NOMO-1 (cell line): ENCODE data around the gene TLE3.

Experiments used
- DNase-seq, 2 experiments: peaks; one replicate each; lab custom pipeline; 2025; ENCODE audit not compliant: unreplicated experiment in 2 of 2; lab: John Stamatoyannopoulos, UW

Gene TLE3

DNA sequence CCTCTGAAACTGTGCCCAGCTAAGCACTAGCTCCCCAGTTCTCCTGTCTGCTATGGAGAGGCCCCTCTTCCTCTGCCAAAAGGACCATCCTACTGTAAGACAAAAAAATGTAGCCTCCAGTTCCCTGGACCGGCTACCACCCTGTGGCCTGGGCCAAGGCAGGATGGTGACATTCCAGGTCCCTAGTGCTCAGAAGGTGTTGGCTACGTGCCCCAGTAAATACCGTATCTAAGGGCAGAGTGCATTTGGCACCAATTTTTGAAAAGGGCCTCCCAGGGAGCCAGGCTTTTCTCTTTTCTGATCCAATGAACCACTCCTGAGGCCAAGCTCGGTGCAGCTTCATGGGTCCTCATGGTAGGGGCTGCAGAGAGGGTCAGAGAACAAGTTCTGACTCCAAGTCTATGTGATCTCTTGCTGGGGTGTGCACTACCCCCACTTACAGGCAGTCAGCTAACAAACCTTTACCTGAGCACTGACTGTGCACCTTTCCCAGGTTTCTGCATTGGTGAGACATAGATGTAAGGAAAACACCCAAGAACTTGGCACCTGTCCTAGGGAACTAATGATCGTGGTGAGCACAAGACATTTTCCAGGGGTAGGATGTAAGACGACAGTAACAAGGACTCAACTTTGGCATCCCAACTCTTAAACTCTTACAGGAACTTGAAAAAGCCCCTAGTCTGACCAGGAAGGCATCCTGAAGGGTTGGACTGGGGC is 32.6 kb downstream of the TLE3 start:
- DNase-seq: no peak

DNA sequence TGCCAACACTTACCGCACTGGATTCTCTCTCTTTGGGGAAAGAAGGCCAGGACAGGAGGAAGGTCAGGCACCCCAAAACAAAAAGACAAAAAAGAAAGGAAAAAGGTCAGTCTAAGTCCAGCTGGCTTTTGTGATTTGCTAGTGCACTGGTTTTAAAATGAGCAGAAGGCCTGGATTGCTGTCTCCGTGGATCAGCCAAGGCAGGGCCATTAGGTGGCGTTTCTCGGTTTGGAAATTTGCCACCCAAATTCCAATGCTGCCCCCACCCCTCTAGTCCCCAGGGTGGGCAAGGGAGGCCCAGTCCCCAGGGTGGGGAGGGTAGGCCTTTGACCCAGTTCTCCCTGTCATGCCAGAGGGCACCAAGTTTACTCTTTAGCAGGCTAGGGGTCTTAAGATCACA is 33.3 kb downstream of the TLE3 start:
- no peak for DNase-seq

DNA sequence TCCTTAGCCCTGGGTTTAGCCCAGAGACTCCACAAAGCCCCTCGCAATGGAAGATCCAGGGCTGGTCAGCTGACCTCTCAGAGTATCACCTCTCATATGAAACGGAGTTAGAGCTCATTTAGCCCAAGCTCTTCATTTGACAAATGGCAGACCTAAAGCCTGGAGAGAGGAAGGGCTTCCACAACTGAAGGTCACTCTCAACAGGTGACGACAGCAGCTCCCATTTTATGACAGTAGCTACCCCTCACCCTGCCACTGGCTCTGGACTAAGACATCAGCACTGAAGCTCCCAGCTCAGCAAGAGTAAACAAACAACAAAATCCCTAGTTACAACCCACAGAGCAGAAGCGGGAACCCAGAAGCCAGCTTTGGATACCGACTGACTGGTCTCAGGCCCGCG is 33.7 kb downstream of the TLE3 start:
- DNase-seq: no peak

DNA sequence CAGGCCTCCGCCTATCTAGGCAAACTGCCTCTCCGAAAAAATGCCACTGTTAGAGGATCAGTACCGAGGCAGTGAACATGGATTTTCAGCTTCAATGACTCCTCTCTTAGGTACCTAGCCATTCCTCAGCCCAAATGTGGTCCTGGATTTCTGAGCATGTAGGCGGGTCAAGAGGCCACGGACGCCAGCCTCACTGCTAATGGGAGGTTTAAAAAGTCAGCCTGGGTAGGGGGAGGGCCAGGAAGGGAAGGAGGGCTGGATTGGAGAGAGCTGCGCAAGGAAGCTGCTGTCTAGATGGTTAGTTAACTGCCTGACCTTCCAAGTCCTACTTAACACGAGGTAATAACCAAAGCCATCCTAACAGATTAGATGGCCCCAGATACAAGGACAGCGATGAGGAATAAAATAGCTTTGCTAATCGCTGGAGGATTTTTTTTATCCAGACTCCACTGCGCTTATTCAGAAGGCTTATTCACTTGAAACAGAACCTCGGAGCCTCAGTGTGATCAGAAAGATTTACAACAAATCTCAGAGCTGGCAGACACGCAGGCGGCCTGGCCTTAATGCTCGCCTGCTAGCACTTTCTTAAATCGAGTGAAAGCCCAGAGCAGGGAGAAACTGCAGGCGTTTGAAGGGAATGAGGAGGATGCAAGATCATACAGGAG is 34.3 kb downstream of the TLE3 start:
- DNase-seq: no peak

DNA sequence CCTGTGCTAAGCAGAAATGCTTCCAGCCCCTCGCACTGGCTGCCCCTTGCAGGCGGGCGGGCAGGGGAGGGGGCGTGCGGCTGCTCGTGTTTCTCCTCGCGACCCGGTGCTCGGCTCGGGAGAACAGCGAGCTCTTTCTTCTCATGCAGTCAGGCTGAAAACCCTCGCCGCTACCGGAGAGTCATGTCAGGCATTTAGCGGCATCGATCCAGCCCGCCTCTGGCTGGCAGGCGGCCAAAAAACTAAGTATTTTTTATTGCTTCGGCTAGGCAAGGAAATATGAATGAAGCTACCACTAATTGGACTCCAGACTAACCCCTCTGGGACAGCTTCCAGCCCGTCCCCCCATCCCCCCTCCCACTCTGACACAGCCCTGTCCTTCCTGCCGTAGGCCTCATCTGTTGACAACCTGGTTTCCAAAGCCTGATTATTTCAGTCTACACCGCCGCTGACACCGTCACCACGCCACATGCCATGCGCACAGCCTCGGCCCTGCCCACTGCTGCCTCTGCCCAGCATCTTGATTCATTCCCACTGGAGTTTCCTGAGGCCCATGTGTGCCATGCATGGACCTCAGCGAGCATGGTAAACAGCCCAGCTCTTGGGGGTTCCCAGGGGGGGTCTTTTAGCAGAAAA is 35.3 kb downstream of the TLE3 start:
- no peak for DNase-seq

DNA sequence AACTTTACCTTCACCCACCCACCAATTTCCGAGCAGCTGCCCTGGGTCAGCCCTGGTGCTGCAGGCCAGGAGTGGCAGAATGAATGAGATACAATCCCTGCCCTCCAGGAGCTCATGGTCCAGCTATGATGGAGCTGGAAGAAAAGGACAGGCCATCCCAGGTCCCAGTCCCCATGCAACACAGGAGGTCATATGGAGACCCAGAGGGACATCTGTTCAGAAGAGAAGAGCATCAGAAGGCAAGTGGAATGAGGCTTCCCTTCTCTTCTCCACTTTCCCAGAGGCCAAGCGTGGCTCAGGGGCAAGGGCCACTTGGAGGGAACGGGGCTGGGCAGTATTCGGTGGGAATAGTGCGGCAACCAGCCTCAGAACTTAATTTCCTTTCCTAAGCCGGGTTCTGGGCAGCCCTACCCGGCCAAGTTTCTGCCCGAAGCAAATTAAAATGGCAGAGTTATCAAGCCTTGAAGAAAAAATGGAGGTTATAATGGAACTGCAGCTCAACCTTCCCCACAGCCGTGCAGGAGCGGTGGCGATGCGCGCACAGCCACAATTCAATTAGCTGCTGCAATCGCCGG is 35.9 kb downstream of the TLE3 start:
- no peak for DNase-seq

DNA sequence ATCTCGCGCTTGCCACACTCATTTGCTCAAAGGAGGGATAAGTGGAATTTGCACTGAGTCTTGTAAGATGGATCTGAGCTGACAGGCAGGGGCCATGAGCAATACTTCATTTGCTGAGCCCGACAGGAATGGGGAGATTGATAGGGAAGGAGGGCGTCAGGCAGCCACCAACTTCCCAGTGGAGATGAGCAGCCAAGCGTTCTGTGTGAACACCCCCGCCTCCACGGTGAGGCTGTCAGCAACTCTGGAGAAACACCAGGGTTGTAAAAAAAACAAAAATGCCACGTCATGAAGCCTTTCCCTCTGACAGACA is 36.8 kb downstream of the TLE3 start:
- DNase-seq: no peak

DNA sequence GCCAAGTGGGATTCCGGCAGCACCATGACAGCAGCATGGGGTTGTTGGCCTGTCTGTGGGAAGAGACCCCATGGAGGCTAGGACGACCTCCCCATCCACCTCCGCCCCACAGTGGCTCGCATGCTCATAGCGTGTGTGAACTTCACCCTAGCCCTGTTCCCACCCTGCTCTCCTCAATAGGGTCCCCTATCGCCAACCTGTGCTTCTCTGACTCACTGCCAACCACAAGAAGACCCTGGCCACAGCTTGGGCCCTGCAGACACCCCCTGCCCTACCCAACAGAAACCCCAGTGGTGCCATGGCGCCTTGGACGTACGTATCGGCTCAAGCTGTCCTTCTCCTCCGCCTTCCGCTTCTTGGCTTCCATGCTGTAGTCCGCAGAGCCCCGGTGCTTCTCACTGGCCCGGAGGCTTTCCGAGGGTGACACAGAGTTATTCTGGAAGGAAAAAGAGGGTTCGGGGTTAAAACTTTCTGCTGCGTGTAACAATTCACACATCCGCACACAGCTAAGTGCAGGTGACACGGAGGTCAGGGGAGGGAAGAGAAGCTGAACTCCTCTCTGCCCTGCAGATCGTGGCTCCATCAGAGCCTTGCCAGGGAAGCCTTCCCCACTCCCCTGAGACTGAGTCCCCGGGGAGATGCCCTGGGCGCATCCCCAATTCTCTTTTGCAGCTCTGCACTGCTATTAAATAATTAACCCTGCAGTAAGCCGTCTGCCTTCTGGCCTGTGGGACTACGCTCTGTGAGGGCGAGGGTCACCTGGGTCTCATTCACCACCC is 37.3 kb downstream of the TLE3 start:
- no peak for DNase-seq

DNA sequence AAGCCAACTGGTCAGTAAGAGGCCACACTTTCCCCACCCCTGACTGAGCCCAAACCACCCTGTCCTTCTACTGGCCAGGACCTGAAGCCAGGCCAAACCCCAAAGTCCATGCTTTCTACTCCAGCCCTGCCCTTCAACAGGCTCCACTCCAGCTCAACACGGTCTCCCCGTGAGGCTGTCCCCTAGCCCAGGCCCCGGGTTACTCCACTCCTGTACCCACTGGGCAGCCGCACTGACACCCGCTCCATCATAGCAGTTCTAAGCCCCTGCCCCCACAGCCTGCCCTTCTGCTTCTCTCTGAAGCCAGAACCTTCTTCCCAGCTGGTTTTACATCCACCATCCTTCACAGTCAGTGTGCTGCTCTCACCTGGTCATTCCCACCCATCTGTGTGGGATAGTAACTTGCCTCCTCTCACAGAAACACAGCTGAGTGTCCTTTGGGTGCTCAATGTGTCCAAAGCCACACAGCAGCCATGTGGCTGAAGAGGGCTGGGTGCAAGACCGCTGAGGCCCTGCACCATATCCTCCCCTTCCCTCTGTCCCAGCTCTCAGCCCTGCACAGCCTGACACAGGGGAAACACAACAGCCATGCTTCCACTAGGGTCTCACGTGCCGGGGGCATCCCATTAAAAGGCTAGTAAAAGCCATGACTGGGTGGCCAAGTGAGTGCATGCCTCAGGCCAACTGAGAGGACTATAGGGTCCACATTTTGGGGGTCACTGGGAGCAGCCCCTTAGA is 38.1 kb downstream of the TLE3 start:
- no peak for DNase-seq

DNA sequence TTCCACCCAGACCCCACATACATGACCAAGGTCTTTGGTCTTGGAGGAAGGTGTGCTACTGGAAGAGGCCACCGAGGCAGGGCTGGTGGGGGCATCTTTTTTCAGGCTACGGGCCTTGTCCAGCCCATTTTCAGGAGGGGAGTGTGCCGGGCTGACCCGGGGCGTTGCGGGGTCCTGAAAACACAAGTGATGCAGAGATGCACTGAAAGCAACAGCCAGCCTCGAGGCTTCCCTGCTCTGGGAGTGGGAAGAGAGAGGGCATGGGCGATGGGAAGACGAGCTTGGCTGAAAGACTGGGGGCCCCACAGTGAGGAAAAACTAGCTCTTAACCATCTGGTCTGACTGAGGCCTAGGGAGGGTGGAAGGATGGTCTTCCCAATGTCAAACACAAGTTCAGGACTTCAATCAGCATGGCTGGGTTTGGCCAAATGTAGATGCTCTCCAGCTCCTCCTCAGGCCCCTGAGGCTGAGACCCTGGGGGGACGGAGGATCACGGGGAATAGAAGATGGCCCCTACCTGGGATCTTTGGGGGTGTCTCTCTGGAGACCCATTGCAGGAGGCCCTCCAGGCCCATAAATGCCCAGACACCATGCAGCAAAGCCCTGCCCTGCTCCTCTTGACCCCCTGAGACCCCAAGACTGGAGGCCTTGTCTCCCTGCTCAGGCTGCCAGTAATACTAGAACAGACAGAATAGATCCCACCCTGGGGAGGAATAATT is 38.9 kb downstream of the TLE3 start:
- DNase-seq: no peak

DNA sequence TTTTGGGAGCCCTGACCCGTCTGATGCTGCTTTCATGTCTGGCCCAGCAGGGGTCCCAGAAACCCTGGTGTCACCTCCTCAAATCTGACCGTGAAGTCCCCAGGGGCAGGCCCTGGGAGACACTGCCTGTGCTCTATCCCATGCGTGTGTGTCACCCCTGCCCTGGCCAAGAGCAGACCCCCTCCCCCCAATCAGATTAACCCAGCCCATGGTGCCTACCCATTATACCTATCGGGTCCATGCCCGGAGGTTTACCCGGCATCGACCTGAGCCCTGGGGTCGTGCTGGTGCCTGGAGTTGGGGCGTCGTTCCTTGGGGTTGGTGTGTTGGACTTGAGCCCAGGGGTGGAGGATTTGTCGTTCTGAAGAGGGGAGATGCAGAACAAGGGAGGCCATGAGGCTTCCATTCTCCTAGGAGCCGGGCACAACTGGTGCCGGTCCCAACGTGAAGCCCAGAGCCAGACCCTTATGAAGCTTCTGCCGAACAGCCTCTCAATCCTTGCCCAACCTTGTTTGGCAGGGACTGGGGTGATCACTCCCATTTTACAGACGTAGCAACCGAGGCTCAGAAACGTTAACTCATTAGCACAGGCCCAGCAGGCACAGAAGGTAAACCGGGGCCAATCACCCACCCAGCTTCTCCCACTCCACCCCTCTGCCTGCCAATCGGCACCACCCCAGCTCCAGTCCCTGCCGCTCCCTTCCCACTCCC is 39.6 kb downstream of the TLE3 start:
- DNase-seq: no peak

DNA sequence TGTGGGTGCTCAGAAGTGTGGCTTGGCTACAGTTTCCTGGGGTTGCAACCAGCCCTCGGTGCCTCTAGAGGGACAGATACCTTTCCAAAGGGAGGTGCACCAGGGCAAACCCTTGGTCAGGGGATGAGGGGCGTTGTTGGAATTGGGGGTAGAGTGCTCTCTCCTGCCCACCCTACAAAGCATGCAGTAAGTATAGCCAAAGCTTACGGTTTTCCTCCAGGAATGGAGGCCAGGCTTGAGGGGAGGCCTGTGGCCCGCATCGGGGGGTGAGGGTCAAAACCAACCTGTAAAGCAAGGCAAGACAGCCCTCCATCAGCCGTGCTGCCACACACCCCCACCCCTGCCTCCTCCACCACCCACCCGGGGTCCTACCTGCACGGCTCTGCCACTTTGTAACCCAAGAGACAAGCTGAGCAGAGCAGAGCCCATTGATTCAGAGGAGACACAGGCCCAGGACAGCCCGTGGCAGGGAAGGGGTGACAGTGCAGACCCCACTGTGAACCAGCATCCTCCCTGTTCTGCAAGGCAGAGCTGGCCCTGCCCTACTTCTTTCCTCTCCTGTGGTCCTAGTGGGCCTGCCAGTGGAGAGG is 41.5 kb downstream of the TLE3 start:
- no peak for DNase-seq

DNA sequence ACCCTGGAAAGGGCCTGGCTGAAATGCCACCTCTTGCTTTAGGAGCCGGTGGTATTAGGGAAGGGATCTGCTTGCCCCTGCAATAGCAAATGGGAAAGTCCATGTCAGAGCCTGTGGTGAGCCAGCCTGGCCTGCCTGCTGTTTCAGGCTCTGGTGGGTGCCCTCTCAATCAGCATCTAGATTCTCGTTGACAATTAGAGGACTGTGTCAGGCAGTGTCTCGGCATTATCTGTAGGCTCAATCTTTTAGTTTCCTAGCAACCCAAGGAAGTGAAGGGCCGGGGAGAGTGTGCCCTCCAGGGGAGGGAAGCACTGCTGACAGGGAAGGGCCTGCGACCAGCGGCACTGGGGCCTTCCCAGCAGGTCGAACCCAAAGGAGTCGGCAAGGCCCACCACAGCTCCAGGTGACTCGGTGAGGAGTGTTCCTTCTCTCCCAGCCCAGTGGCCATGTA is 42.1 kb downstream of the TLE3 start:
- DNase-seq: no peak

DNA sequence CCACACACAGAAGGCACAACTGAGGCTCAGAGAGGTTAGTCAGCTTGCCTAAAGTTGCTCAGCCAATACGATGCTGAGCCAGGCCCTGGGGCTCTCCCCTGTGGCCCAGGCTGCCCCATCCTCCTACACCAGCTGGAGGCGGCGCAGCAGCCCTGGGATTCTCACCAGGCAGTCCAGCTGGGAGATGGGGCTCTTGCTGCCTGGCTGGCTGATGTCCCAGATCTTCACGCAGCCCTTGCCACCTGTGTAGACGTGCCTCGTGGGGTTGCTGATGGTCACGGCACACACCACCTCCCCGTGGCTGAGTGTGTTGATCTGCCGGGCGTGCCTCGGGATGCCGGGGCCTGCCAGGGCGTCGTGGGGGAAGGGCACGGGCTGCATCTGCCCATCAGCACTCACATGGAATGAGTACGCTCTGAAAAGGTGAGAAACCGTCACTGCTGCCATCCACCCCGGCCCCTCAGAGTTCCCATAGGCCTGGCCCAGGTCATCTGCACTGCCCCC is 42.8 kb downstream of the TLE3 start:
- no peak for DNase-seq

DNA sequence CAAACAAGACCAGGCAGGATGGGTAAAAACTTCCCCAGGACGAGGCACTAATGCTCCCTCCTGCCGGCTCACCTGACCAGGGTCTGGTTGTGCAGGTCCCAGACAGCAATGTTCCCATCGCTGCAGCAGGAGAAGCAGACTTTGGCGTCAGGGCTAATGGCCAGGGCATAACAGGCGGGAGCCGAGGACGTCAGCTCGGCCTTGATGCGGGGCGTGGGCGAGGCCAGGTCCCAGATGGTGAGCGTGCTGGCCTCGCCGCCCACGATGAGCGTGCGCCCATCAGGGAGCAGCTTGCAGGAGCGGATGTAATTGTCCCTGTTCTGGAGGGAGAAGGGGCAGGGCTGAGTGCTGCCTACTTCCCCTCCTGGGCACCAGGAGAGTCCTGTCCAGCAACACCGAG is 43.4 kb downstream of the TLE3 start:
- no peak for DNase-seq

DNA sequence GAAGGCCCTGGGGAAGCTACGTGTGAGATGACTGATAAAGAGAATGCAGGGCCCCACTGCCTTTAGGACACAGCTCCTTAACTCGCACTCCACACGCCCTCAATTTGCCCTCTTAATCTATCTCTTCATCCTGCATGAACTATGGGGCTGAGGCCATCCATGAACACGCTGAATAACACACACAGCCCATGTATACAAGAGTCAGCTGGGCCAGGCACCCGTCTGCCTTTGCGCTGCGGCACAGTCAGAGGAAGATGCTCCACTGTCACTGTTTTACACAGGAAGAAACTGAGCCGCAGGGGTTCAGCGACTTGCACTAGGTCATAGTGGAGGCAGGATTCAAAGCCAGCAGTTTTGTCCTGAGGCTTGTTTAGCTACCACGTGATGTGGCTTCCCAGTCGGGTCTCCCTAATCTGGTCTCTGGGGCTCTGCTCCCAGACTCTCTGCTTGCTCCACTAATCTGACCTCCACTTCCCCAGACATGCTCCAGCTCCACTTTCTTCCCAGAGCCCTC is 43.9 kb downstream of the TLE3 start:
- no peak for DNase-seq

DNA sequence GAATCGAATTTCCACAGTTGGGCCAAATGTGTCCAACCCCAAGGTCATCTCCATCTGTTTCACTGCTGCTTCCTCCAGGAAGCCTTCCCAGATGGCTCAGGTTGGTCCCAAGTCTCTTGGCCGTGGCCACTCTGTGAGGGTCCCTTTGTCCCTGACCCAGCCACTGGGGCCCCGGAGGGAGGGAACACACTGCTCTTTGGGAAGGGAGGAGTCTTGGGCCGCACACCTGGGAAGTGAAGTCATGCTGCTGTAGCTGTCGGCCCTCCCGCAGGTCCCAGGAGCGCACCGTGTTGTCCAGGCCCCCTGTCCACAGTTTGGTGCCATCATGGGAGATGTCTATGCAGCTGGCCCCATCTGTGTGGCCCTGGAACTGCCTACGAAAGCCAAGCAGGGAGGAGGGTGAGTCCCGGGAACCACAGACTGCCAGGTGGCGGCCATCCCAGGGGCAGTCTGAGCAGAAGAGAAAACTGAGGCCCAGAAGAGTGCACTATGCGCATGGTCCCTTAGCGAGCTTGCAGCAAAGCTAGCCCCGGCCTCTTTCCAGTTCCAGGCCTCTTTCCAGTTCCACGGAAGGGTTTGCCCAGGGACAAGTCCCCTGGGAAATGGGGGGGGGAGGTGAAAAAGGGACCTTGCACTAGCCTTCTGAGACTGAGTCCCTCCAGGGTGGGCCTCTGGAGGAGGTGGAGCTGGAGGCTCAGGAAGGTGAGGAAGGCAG is 44.6 kb downstream of the TLE3 start:
- no peak for DNase-seq
